Measurements from ENCODE around the gene CFAP99. TPM values are rescaled to one million over a fixed set of nuclear protein-coding genes. Genes with fewer than 3 reads are reported as not detected.
A peak's percentile ranks its signal among the peaks of the same experiment; 100 is the strongest.

CFAP99 gene
- total and polyA plus RNA-seq, 9 of the 15 experiments (the other 6 are each of a cell fraction or from before 2014, with no cell fraction given) = 0.07 to 0.18 (median 0.09) TPM; not detected in 6

DNA sequence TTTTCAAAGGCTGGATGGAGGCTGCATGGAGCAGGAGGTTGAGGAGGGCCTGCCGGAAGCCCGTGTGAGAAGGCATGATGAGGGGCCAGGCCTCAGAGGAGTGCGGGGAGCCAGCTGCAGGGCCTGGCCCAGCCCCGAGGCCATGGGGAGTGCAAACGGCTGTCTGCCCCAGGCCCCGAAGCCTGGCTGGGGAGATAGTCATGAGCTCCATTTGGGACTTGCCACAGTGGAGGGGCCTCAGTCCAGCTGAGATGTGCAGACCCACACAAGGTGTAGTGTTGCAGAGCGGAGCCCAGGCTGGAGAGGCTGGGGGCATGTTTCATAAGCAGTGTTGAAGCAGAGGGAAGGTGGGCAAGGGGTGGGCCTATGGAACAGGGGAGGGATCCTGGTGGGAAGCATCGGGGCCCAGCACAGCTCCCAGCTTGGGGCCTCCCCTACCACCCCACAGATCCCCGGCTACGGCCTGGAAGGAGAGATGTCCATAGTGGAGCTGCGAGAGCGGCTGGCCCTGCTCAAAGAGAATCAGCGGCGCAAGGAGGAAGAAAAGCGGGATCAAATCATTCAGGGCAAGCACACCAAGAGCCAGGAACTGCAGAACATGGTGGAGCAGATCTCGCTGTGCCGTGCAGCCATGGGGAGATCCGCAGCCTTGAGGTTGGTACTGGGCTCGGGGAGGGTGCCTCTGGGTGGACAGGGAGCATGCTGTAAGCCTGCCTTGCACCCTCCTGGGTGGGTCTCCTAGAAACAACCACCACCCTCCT lies 41.0 kb downstream of the CFAP99 start:
- H3K4me2 ChIP-seq (ENCODE audit: insufficient read depth, low read length) = no peak overlapping the region
- no peaks in the 10 kb centered on the region; the same call in 2 of the 3 replicates for H3K36me3 ChIP-seq (ENCODE audit: control insufficient read depth, insufficient read depth, low read length)
- H4K20me1 ChIP-seq (replicated peaks; ENCODE audit: control insufficient read depth, insufficient read depth, low read length) = no peaks in the 10 kb centered on the region
- intact Hi-C loops (cut with micrococcal nuclease) = no loop called here
- in situ Hi-C loops (cut with MboI) = no loop called here
- no peak overlapping the region for H3K27ac ChIP-seq (ENCODE audit: extremely low read depth, low read depth, low read length)
- 54% methylated on average over 16 of the region's 19 CpGs for WGBS (ENCODE audit: insufficient coverage, low coverage, missing lambda C conversion rate)
- H2AFZ ChIP-seq (ENCODE audit: low read depth, low read length) = no peak overlapping the region
- no peaks in the 10 kb centered on the region for H3K9me3 ChIP-seq (replicated peaks; ENCODE audit: control insufficient read depth, insufficient read depth, low read depth, low read length)
- ATAC-seq (no peak), DNase-seq (ENCODE audit: extremely low read depth in 1 of 4, low spot score in 3 of 4) (no peak), FAIRE-seq (no peak)
- H3K27me3 ChIP-seq (ENCODE audit: control insufficient read depth in 2 of 2, insufficient read depth in 2 of 2, low read length in 2 of 2) = peaks cover 16 to 41% of the 10 kb centered on the region in 2 experiments; a peak in 4 of 5 replicates
- no peaks in the 10 kb centered on the region for H3K9me1 ChIP-seq (ENCODE audit: control insufficient read depth, insufficient read depth, low read length)
- H3K79me2 ChIP-seq (ENCODE audit: control insufficient read depth, insufficient read depth, low read length) = no peaks in the 10 kb centered on the region
- no peak overlapping the region for H3K4me3 ChIP-seq
- ChIA-PET CTCF (ENCODE audit: low intra/inter-chr PET ratio) (no interaction called here), POLR2A (interaction anchor here (0.6 to 1.6 kb wide), 4 partner anchors 9 to 33 kb away, joined by 3 to 5 read pairs (median 4); partner anchors contain the start of gene RNF4)
- H3K4me1 ChIP-seq (replicated peaks in 1 of 2; ENCODE audit: control insufficient read depth in 2 of 2, insufficient read depth in 2 of 2, low read length in 2 of 2) = peaks cover 10 to 47% of the 10 kb centered on the region in 2 experiments; a peak in 3 of 5 replicates
- no peak for TF ChIP-seq ZNF431 (CRISPR knock-in tag; IDR thresholded peaks at IDR 0.05)
- no peak for TF ChIP-seq SMARCA5 (IDR thresholded peaks at IDR 0.05)
- no peak for TF ChIP-seq EZH2 (IDR thresholded peaks at IDR 0.05; ENCODE audit: borderline replicate concordance, low read depth, low read length)
- no peak for TF ChIP-seq IFI16 (CRISPR knock-in tag; IDR thresholded peaks at IDR 0.05)
- no peak for TF ChIP-seq E2F8 (IDR thresholded peaks at IDR 0.05; ENCODE audit: low read depth, partially characterized antibody)
- no peak for TF ChIP-seq BCOR (IDR thresholded peaks at IDR 0.05)
- no peak for TF ChIP-seq MBD1 (CRISPR knock-in tag; IDR thresholded peaks at IDR 0.05)
- no peak for TF ChIP-seq ZKSCAN1 (IDR thresholded peaks at IDR 0.05; ENCODE audit: low read depth, low read length)
- no peak for TF ChIP-seq PHB (CRISPR knock-in tag; IDR thresholded peaks at IDR 0.05)
- no peak for TF ChIP-seq SIX5 (IDR thresholded peaks at IDR 0.05; ENCODE audit: borderline replicate concordance in 1 of 2, insufficient read depth in 1 of 2, low read depth in 1 of 2, low read length in 2 of 2)
- TF ChIP-seq, protein P1, sequence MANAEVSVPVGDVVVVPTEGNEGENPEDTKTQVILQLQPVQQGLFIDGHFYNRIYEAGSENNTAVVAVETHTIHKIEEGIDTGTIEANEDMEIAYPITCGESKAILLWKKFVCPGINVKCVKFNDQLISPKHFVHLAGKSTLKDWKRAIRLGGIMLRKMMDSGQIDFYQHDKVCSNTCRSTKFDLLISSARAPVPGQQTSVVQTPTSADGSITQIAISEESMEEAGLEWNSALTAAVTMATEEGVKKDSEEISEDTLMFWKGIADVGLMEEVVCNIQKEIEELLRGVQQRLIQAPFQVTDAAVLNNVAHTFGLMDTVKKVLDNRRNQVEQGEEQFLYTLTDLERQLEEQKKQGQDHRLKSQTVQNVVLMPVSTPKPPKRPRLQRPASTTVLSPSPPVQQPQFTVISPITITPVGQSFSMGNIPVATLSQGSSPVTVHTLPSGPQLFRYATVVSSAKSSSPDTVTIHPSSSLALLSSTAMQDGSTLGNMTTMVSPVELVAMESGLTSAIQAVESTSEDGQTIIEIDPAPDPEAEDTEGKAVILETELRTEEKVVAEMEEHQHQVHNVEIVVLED (CRISPR knock-in tag; IDR thresholded peaks at IDR 0.05) = no peak
- TF ChIP-seq COPS2 (conservative IDR thresholded peaks at IDR 0.05) = no peak
- no peak for TF ChIP-seq ZNF133 (CRISPR knock-in tag; IDR thresholded peaks at IDR 0.05)
- peak overlapping the region in 1 of 2 experiments; percentile 53; a peak in 2 of 4 replicates for H3K9ac ChIP-seq (ENCODE audit: insufficient read depth in 1 of 2, low read depth in 2 of 2, low read length in 2 of 2)
- no TSS peak for BruUV-seq (replicated peaks)

All from K562 (cell line).